ENCODE data around the gene ESYT2.
A peak's percentile ranks its signal among the peaks of the same experiment; 100 is the strongest.

The ESYT2 gene

DNA sequence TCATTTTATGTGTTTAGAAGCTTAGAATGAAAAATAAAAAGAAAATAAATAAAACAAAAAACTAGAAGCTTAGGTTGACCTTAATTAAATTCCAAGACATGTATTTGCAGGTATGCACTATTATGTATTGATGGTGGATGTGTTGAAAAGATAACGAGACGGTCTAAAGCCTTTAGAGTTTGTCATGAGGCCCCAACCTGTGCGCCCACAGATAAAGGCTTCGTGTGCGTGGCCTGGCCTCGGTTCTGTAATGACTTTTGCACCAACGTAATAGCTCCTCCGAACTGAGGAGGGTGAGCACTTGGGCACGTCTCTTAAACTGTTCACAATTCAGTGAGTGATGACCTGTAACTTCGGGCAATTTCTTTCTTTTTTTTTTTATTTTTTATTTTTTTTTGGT is 81.0 kb downstream of the ESYT2 start:
- no peak overlapping the region for H3K27ac ChIP-seq (ENCODE audit: low read depth in 2 of 2, low read length in 2 of 2)
- no peak overlapping the region for H3K9ac ChIP-seq (ENCODE audit: low read depth in 1 of 2, low read length in 2 of 2)
- no peak overlapping the region for H3K4me3 ChIP-seq (ENCODE audit: low read length in 2 of 2)
- no peaks in the 10 kb centered on the region for H3K9me3 ChIP-seq (ENCODE audit: control insufficient read depth in 2 of 2, low read length in 2 of 2)
- H3K36me3 ChIP-seq (ENCODE audit: control insufficient read depth in 2 of 2, insufficient read depth in 2 of 2, low read length in 2 of 2): peaks cover 13 to 17% of the 10 kb centered on the region in 2 donors
- H3K27me3 ChIP-seq (ENCODE audit: control insufficient read depth in 2 of 2, insufficient read depth in 2 of 2, low read length in 2 of 2): no peaks in the 10 kb centered on the region
- no peaks in the 10 kb centered on the region for H3K4me1 ChIP-seq (ENCODE audit: control insufficient read depth in 2 of 2, insufficient read depth in 2 of 2, low read length in 2 of 2)

DNA sequence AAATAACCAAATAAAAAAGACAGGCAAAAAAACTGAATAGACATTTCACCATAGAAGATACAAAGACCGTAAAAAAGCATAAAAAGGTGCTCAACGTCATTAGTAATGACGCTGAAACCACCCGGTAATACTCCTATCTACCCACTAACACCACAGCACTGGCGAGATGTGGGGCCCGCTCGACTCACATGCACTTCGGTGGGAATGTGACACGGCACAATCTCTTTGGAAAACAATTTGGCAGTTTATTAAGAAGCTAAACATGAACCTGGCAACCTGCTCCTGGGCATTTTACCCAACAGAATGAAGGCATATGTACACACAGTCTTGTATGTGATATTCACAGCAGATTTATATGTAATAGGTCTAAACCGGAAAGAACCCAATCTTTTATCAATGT is 81.9 kb downstream of the ESYT2 start:
- Histone ChIP-seq H3K4me1 (ENCODE audit: control insufficient read depth in 2 of 2, insufficient read depth in 2 of 2, low read length in 2 of 2) (no peaks in the 10 kb centered on the region), H3K9ac (ENCODE audit: low read depth in 1 of 2, low read length in 2 of 2) (no peak overlapping the region), H3K4me3 (ENCODE audit: low read length in 2 of 2) (no peak overlapping the region), H3K27me3 (ENCODE audit: control insufficient read depth in 2 of 2, insufficient read depth in 2 of 2, low read length in 2 of 2) (no peaks in the 10 kb centered on the region), H3K9me3 (ENCODE audit: control insufficient read depth in 2 of 2, low read length in 2 of 2) (no peaks in the 10 kb centered on the region), H3K36me3 (ENCODE audit: control insufficient read depth in 2 of 2, insufficient read depth in 2 of 2, low read length in 2 of 2) (peaks cover 14 to 26% of the 10 kb centered on the region in 2 donors), H3K27ac (ENCODE audit: low read depth in 2 of 2, low read length in 2 of 2) (no peak overlapping the region)

DNA sequence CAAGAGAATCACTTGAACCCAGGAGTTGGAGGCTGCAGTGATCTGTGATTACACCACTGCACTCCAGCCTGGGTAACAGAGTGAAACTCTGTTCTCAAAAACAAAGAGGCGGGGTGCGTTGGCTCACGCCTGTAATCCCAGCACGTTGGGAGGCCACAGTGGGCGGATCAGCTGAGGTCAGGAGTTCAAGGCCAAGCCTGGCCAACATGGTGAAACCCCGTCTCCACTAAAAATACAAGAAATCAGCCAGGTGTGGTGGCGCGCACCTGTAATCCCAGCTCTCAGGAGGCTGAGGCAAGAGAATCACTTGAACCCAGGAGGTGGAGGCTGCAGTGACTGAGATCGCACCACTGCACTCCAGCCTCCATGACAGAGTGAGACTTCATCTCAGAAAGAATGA is 82.4 kb downstream of the ESYT2 start:
- no peak overlapping the region for H3K4me3 ChIP-seq (ENCODE audit: low read length in 2 of 2)
- no peaks in the 10 kb centered on the region for H3K4me1 ChIP-seq (ENCODE audit: control insufficient read depth in 2 of 2, insufficient read depth in 2 of 2, low read length in 2 of 2)
- H3K9me3 ChIP-seq (ENCODE audit: control insufficient read depth in 2 of 2, low read length in 2 of 2): no peaks in the 10 kb centered on the region
- peaks cover 14 to 27% of the 10 kb centered on the region in 2 donors for H3K36me3 ChIP-seq (ENCODE audit: control insufficient read depth in 2 of 2, insufficient read depth in 2 of 2, low read length in 2 of 2)
- H3K27me3 ChIP-seq (ENCODE audit: control insufficient read depth in 2 of 2, insufficient read depth in 2 of 2, low read length in 2 of 2): no peaks in the 10 kb centered on the region
- H3K9ac ChIP-seq (ENCODE audit: low read depth in 1 of 2, low read length in 2 of 2): no peak overlapping the region
- H3K27ac ChIP-seq (ENCODE audit: low read depth in 2 of 2, low read length in 2 of 2): no peak overlapping the region

DNA sequence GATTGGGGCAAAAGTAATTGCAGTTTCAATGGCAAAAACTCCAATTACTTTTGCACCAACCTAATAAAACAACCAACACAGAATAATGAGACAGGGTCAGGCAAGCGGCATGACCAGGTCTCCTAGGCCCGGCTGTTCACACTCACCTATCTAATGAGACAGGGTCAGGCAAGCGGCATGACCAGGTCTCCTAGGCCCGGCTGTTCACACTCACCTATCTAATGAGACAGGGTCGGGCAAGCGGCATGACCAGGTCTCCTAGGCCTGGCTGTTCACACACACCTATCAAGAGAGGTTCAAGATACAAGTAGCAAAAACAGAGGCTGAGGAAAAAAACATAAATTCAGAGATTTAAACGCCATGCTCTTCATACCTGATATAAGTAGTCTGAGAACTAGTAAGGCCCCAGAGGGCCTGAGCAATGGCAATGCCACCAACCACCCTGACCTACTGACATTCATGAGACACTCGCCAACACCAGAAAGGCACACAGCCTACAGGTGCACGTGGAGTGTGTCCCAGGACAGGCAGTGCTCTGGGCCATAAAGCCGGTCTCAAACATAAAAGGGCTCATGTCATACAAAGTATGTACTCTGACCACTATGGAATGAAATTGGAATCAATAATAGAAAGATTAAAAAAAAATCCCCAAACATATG is 84.1 kb downstream of the ESYT2 start:
- Histone ChIP-seq H3K9me3 (ENCODE audit: control insufficient read depth in 2 of 2, low read length in 2 of 2) (no peaks in the 10 kb centered on the region), H3K4me3 (ENCODE audit: low read length in 2 of 2) (no peak overlapping the region), H3K36me3 (ENCODE audit: control insufficient read depth in 2 of 2, insufficient read depth in 2 of 2, low read length in 2 of 2) (peaks cover 28 to 43% of the 10 kb centered on the region in 2 donors), H3K27me3 (ENCODE audit: control insufficient read depth in 2 of 2, insufficient read depth in 2 of 2, low read length in 2 of 2) (no peaks in the 10 kb centered on the region), H3K9ac (ENCODE audit: low read depth in 1 of 2, low read length in 2 of 2) (no peak overlapping the region), H3K27ac (ENCODE audit: low read depth in 2 of 2, low read length in 2 of 2) (no peak overlapping the region), H3K4me1 (ENCODE audit: control insufficient read depth in 2 of 2, insufficient read depth in 2 of 2, low read length in 2 of 2) (no peaks in the 10 kb centered on the region)

DNA sequence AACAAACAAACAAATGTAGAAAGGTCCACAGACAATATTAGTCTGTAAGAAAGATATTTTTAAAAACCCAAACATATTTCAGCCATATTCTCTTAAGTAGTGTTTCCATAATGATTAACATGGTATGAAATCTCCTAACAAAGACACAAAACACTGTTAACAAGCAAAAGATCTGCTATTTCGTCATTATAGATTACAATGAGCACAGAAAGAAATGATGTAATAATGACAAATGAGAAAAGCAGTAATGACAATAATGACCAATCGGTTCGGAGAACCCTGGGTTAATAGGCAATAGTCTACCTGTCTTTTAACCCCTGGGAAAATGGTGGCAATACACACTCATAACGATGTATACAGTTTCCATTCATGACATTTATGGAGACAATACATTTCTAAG is 85.2 kb downstream of the ESYT2 start:
- H3K9me3 ChIP-seq (ENCODE audit: control insufficient read depth in 2 of 2, low read length in 2 of 2): no peaks in the 10 kb centered on the region
- no peaks in the 10 kb centered on the region for H3K27me3 ChIP-seq (ENCODE audit: control insufficient read depth in 2 of 2, insufficient read depth in 2 of 2, low read length in 2 of 2)
- no peak overlapping the region for H3K4me3 ChIP-seq (ENCODE audit: low read length in 2 of 2)
- no peak overlapping the region for H3K9ac ChIP-seq (ENCODE audit: low read depth in 1 of 2, low read length in 2 of 2)
- H3K36me3 ChIP-seq (ENCODE audit: control insufficient read depth in 2 of 2, insufficient read depth in 2 of 2, low read length in 2 of 2): peaks cover 34 to 50% of the 10 kb centered on the region in 2 donors
- H3K27ac ChIP-seq (ENCODE audit: low read depth in 2 of 2, low read length in 2 of 2): no peak overlapping the region
- H3K4me1 ChIP-seq (ENCODE audit: control insufficient read depth in 2 of 2, insufficient read depth in 2 of 2, low read length in 2 of 2): no peaks in the 10 kb centered on the region

DNA sequence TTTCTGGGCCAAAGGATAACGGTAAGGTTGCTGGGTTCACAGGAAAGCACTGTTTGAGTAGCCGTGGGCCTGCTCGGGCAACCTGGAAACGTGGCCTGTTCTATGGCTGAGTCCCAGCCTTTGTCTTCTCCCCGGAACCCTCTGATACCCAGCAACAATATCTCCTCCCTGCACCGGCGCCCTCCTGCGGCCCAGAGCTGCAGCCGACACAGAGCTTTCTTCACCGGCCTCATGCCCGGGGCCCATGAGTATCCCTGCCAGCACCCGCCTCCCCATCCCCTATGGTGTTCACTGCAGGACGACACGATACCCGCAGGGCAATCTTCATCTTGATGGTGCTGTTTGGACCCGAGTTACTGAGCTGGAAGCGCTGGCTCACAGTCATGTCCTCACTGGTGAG is 86.1 kb downstream of the ESYT2 start:
- no peak overlapping the region for H3K9ac ChIP-seq (ENCODE audit: low read depth in 1 of 2, low read length in 2 of 2)
- H3K4me1 ChIP-seq (ENCODE audit: control insufficient read depth in 2 of 2, insufficient read depth in 2 of 2, low read length in 2 of 2): no peaks in the 10 kb centered on the region
- H3K27me3 ChIP-seq (ENCODE audit: control insufficient read depth in 2 of 2, insufficient read depth in 2 of 2, low read length in 2 of 2): no peaks in the 10 kb centered on the region
- H3K27ac ChIP-seq (ENCODE audit: low read depth in 2 of 2, low read length in 2 of 2): no peak overlapping the region
- H3K9me3 ChIP-seq (ENCODE audit: control insufficient read depth in 2 of 2, low read length in 2 of 2): no peaks in the 10 kb centered on the region
- peaks cover 36 to 55% of the 10 kb centered on the region in 2 donors for H3K36me3 ChIP-seq (ENCODE audit: control insufficient read depth in 2 of 2, insufficient read depth in 2 of 2, low read length in 2 of 2)
- H3K4me3 ChIP-seq (ENCODE audit: low read length in 2 of 2): no peak overlapping the region

DNA sequence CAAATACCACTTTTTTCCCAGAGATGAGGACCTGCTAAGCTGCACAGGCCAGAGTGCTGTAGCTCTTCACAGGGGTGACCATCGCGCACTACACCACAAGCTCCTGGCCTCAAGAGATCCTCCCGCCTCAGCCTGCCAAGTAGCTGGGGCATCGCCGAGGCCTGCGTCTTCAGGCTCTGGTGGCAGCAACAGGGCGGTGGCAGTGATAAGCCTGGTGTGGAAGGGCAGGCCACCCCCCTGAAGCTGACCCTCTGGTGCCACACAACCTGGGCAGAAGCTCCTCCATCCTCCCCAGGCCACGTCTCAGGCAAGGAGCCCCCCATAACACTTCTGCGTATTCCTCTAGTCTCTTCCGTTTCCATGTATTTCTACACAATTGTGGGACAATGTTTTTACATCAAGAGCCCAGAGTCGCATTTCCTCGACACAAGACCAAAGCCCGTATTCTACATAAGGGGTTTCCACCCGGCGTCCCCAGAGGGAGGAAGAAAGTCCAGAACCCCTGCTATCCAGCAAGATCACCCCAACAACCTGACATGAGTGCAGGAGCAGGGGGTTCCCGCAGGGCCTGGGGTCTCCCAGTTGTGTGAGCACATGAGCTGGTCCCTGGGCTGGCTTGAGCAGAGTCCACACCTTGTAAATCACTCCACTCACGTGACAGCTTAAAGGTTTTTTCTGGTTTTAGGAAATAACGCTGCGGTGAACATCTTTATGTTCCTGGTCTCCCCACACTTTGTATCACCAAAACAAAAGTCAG is 87.1 kb downstream of the ESYT2 start:
- no peaks in the 10 kb centered on the region for H3K4me1 ChIP-seq (ENCODE audit: control insufficient read depth in 2 of 2, insufficient read depth in 2 of 2, low read length in 2 of 2)
- H3K9me3 ChIP-seq (ENCODE audit: control insufficient read depth in 2 of 2, low read length in 2 of 2): no peaks in the 10 kb centered on the region
- H3K27ac ChIP-seq (ENCODE audit: low read depth in 2 of 2, low read length in 2 of 2): no peak overlapping the region
- H3K4me3 ChIP-seq (ENCODE audit: low read length in 2 of 2): no peak overlapping the region
- peaks cover 33 to 52% of the 10 kb centered on the region in 2 donors for H3K36me3 ChIP-seq (ENCODE audit: control insufficient read depth in 2 of 2, insufficient read depth in 2 of 2, low read length in 2 of 2)
- H3K9ac ChIP-seq (ENCODE audit: low read depth in 1 of 2, low read length in 2 of 2): no peak overlapping the region
- H3K27me3 ChIP-seq (ENCODE audit: control insufficient read depth in 2 of 2, insufficient read depth in 2 of 2, low read length in 2 of 2): no peaks in the 10 kb centered on the region

DNA sequence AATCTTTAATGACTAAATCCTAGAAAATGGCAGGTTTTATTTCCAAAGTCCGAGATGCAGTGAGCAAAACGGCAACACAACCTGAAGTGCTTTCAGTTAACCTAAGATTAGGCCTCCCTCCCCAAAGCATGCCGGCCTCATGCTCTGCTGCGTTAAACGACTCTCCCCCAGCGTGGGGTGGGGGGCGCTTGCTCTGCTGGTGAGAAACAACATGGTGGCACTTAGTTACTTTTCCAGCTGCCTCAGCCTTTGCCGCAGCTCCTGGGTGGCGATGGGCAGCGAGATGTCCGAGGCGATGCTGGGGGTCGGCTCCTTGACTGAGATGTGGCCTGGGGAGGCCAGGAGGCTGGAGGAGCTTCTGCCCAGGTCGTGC is 88.0 kb downstream of the ESYT2 start:
- Histone ChIP-seq H3K36me3 (ENCODE audit: control insufficient read depth in 2 of 2, insufficient read depth in 2 of 2, low read length in 2 of 2) (peaks cover 40 to 58% of the 10 kb centered on the region in 2 donors), H3K27me3 (ENCODE audit: control insufficient read depth in 2 of 2, insufficient read depth in 2 of 2, low read length in 2 of 2) (no peaks in the 10 kb centered on the region), H3K4me3 (ENCODE audit: low read length in 2 of 2) (no peak overlapping the region), H3K9ac (ENCODE audit: low read depth in 1 of 2, low read length in 2 of 2) (no peak overlapping the region), H3K9me3 (ENCODE audit: control insufficient read depth in 2 of 2, low read length in 2 of 2) (no peaks in the 10 kb centered on the region), H3K27ac (ENCODE audit: low read depth in 2 of 2, low read length in 2 of 2) (no peak overlapping the region), H3K4me1 (ENCODE audit: control insufficient read depth in 2 of 2, insufficient read depth in 2 of 2, low read length in 2 of 2) (no peaks in the 10 kb centered on the region)

DNA sequence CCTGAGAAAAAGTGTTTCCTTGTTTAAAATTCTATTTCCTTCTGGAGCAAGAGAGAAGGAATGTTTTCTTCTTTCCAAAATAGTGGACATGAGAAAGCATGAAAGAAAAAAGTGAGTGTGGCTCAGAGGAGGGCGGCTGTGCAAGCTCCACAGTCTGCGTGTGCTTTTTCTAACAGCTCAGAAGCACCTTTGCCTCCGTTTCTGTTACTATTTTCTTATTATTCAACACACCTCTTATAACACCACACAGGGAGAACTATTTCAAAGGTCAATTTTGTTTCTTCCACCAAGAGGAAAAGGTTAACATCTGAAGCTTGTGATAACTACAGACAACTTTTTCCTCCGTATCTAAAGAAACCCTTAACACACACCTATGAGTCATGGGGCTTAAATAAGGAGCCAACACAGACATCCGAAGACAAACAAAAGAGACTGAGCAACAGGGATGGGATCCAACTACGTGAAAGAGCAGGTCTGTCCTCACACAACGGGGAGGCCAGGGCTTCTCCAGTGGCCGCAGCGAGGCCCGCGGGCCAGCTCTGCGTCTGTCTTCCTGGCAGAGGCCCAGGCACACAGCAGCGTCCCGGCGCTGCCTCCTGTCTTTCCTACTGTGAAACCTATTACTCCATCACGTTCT is 88.5 kb downstream of the ESYT2 start:
- Histone ChIP-seq H3K4me3 (ENCODE audit: low read length in 2 of 2) (no peak overlapping the region), H3K4me1 (ENCODE audit: control insufficient read depth in 2 of 2, insufficient read depth in 2 of 2, low read length in 2 of 2) (no peaks in the 10 kb centered on the region), H3K27ac (ENCODE audit: low read depth in 2 of 2, low read length in 2 of 2) (peak overlapping the region in 1 of 2 donors; percentile 27), H3K9ac (ENCODE audit: low read depth in 1 of 2, low read length in 2 of 2) (no peak overlapping the region), H3K27me3 (ENCODE audit: control insufficient read depth in 2 of 2, insufficient read depth in 2 of 2, low read length in 2 of 2) (no peaks in the 10 kb centered on the region), H3K36me3 (ENCODE audit: control insufficient read depth in 2 of 2, insufficient read depth in 2 of 2, low read length in 2 of 2) (peaks cover 44 to 63% of the 10 kb centered on the region in 2 donors), H3K9me3 (ENCODE audit: control insufficient read depth in 2 of 2, low read length in 2 of 2) (no peaks in the 10 kb centered on the region)

DNA sequence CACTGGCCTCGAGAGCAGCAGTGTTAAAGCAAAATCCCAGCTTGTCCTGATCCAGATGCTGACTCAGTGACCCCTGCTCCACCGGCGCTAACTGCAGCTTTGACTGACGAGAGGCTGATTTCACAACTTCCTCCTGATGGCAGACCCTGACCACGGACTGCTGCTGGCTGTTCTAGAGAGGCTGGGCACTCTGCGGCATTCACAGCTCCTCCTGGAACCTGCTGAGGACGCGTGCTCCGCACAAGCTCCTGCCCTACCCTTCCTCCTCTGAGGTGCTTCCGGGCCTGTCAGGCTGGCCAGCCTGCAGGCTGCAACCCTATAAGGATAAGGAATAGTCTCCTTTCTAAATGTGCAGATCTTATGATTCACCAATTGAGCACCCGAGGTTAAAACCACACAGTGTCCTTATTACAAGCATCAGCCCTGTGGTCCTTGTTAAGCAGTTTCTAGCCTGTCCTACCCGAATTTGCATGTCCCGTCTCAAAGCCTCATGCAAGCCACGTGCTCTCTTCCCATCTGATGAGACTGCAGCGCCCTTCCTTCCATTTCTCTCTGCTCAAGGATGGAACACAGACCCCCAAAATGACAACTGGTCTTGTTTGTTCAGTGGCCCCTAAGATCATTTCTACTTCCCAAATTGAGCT is 89.2 kb downstream of the ESYT2 start:
- H3K27ac ChIP-seq (ENCODE audit: low read depth in 2 of 2, low read length in 2 of 2): peak overlapping the region in 1 of 2 donors; percentile 27

More for the DNA sequence above, 89.2 kb downstream of the ESYT2 start:
- no peak overlapping the region for H3K4me3 ChIP-seq (ENCODE audit: low read length in 2 of 2)
- peaks cover 44 to 66% of the 10 kb centered on the region in 2 donors for H3K36me3 ChIP-seq (ENCODE audit: control insufficient read depth in 2 of 2, insufficient read depth in 2 of 2, low read length in 2 of 2)
- H3K27me3 ChIP-seq (ENCODE audit: control insufficient read depth in 2 of 2, insufficient read depth in 2 of 2, low read length in 2 of 2): no peaks in the 10 kb centered on the region
- no peaks in the 10 kb centered on the region for H3K9me3 ChIP-seq (ENCODE audit: control insufficient read depth in 2 of 2, low read length in 2 of 2)
- no peak overlapping the region for H3K9ac ChIP-seq (ENCODE audit: low read depth in 1 of 2, low read length in 2 of 2)
- no peaks in the 10 kb centered on the region for H3K4me1 ChIP-seq (ENCODE audit: control insufficient read depth in 2 of 2, insufficient read depth in 2 of 2, low read length in 2 of 2)
